Upper lobe of left lung (tissue), 6 donors: ENCODE results near the gene TFEC. TPM values are rescaled to one million over a fixed set of nuclear protein-coding genes. Genes with fewer than 3 reads are reported as not detected.
"Not testable (repeated sequence)": the region's sequence is repeated elsewhere in the genome, so short reads cannot be mapped to it uniquely, and the experiment has no call there.

Source experiments
- ATAC-seq, 2 donors: fragments of 200-7000 bp; cut with Tn5 transposase; one replicate each; pipeline ENCODE4 v1.9.1; 2022; ENCODE audit warnings: mild to moderate bottlenecking in 2 of 2, moderate library complexity in 2 of 2; ENCODE audit not compliant: low FRiP score in 2 of 2
- DNase-seq, 2 donors: peaks; one replicate each; pipeline ENCODE4 v3.0.0-alpha.2; 2019 to 2020
- H3K27ac ChIP-seq, 4 donors: fragments of 200-600 bp; sonication (generic); one replicate each; pipeline ENCODE4 v1.5.1; 2016 to 2019
- H3K27me3 ChIP-seq, 4 donors: fragments of 200-600 bp; sonication (generic); one replicate each; pipeline ENCODE4 v1.5.1; 2017 to 2019
- H3K36me3 ChIP-seq, 4 donors: fragments of 200-600 bp; sonication (generic); one replicate each; pipeline ENCODE4 v1.5.1; 2016 to 2019
- H3K4me1 ChIP-seq, 4 donors: fragments of 200-600 bp; sonication (generic); one replicate each; pipeline ENCODE4 v1.5.1; 2018 to 2019
- H3K4me3 ChIP-seq, 4 donors: fragments of 200-600 bp; sonication (generic); one replicate each; pipeline ENCODE4 v1.5.1; 2017 to 2019; ENCODE audit warnings: mild to moderate bottlenecking in 2 of 4, moderate library complexity in 1 of 4
- H3K9me3 ChIP-seq, 4 donors: fragments of 200-600 bp; sonication (generic); one replicate each; pipeline ENCODE4 v1.5.1; 2018 to 2019
- CTCF ChIP-seq, 6 experiments: fragments of 450-650 bp in 4 of 6; fragments of 200-600 bp in 2 of 6; sonication (generic) in 2 of 6; IDR thresholded peaks; one replicate each; pipeline ENCODE4 v1.5.1; 2016 to 2019; ENCODE audit warnings: antibody characterized with exemption in 6 of 6
- EP300 ChIP-seq, 4 donors: sonication (generic); formaldehyde crosslinking; IDR thresholded peaks; one replicate each; pipeline ENCODE4 v1.5.1; 2017; ENCODE audit warnings: antibody characterized with exemption in 4 of 4, control low read depth in 2 of 4
- POLR2A ChIP-seq, 4 donors: fragments of 450-650 bp; IDR thresholded peaks; one replicate each; pipeline ENCODE4 v1.5.1; 2016 to 2017; ENCODE audit warnings: antibody characterized with exemption in 4 of 4, mild to moderate bottlenecking in 2 of 4
- POLR2AphosphoS5 ChIP-seq, 2 donors: sonication (generic); formaldehyde crosslinking; IDR thresholded peaks; one replicate each; pipeline ENCODE4 v1.5.1; 2017; ENCODE audit warnings: antibody characterized with exemption in 2 of 2
- WGBS, 2 donors: methylation state at CpG; one replicate each; pipeline ENCODE4 v1.1.5; 2017 to 2018; 5-methylcytosine and 5-hydroxymethylcytosine counted together
- total RNA-seq, 6 donors: library from RNA; depleted of rRNA in 4 of 6; stranded (reverse); fragments of >200 nt in 4 of 6; gene quantifications; one replicate each; pipeline versions ENCODE4 v1.1.0 to v1.2.1, GENCODE V29; 2016 to 2021
- donor health status: DM: no; HTN: no; CAD: no; lungs with moderate emphysema.
- donor health status: DM: no; HTN: yes; CAD: no; lungs with severe emphysema.

TFEC gene
- total RNA-seq, 6 donors from 2014 or later, result 15.4 to 29.4 (median 21.6) TPM

- Histone ChIP-seq H3K27me3 (no peaks in the 10 kb centered on the region), H3K9me3 (no peaks in the 10 kb centered on the region), H3K4me1 (no peaks in the 10 kb centered on the region), H3K4me3 (no peak overlapping the region), H3K36me3 (no peaks in the 10 kb centered on the region), H3K27ac (no peak overlapping the region)
- DNase-seq (no peak), ATAC-seq (no peak)
- no peak for TF ChIP-seq EP300 (IDR thresholded peaks at IDR 0.05)
- no peak for TF ChIP-seq POLR2AphosphoS5 (IDR thresholded peaks at IDR 0.05)
- no peak for TF ChIP-seq POLR2A (IDR thresholded peaks at IDR 0.05)
- TF ChIP-seq CTCF (IDR thresholded peaks at IDR 0.05), result no peak
- 0 to 41% methylated on average over 1 of the region's 1 CpG for WGBS, 2 donors
Observed at GRCh38 chr7:116011584-116011983, 19.0 kb downstream of the TFEC start.

DNA sequence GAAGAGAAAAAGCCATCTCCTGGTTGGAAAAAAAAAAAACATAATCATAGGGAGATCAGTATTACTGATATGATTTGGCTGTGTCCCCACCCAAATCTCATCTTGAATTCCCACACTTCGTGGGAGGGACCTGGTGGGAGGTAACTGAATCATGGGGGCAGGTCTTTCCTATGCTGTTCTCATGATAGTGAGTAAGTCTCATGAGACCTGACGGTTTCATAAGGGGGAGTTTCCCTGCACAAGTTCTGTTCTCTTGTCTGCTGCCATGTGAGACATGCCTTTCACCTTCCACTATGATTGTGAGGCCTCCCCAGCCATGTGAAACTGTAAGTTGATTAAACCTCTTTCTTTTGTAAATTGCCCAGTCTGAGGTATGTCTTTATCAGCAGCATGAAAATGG is 25.8 kb downstream of the TFEC start:
- not testable (repeated sequence) for H3K4me3 ChIP-seq, H3K27me3 ChIP-seq, DNase-seq, H3K4me1 ChIP-seq, ATAC-seq, H3K27ac ChIP-seq, H3K36me3 ChIP-seq, H3K9me3 ChIP-seq
- WGBS, 2 donors, result 70 to 72% methylated on average over 2 of the region's 2 CpGs

GRCh38 chr7:115997221-115997620 is 33.3 kb downstream of the TFEC start:
- Histone ChIP-seq H3K4me3 (no peak overlapping the region), H3K27ac (no peak overlapping the region), H3K9me3 (peaks cover 0 to 4% (median 0%) of the 10 kb centered on the region in 4 donors), H3K36me3 (no peaks in the 10 kb centered on the region), H3K4me1 (no peaks in the 10 kb centered on the region), H3K27me3 (no peaks in the 10 kb centered on the region)
- WGBS, 2 donors, result 82 to 87% methylated on average over 4 of the region's 4 CpGs
- DNase-seq (no peak), ATAC-seq (no peak)
- no peak for TF ChIP-seq POLR2AphosphoS5 (IDR thresholded peaks at IDR 0.05)
- no peak for TF ChIP-seq CTCF (IDR thresholded peaks at IDR 0.05)
- TF ChIP-seq EP300 (IDR thresholded peaks at IDR 0.05), result no peak
- no peak for TF ChIP-seq POLR2A (IDR thresholded peaks at IDR 0.05)

GRCh38 chr7:115995701-115996100 is 34.9 kb downstream of the TFEC start:
- Histone ChIP-seq H3K36me3 (no peaks in the 10 kb centered on the region), H3K27me3 (no peaks in the 10 kb centered on the region), H3K27ac (no peak overlapping the region), H3K4me3 (no peak overlapping the region), H3K9me3 (peaks cover 0 to 4% (median 0%) of the 10 kb centered on the region in 4 donors), H3K4me1 (no peaks in the 10 kb centered on the region)
- WGBS, 2 donors, result 91 to 97% methylated on average over 5 to 6 of the region's 6 CpGs
- TF ChIP-seq CTCF (IDR thresholded peaks at IDR 0.05) (no peak), POLR2AphosphoS5 (IDR thresholded peaks at IDR 0.05) (no peak), EP300 (IDR thresholded peaks at IDR 0.05) (no peak), POLR2A (IDR thresholded peaks at IDR 0.05) (no peak)
- no peak for ATAC-seq
- DNase-seq, result no peak

DNA sequence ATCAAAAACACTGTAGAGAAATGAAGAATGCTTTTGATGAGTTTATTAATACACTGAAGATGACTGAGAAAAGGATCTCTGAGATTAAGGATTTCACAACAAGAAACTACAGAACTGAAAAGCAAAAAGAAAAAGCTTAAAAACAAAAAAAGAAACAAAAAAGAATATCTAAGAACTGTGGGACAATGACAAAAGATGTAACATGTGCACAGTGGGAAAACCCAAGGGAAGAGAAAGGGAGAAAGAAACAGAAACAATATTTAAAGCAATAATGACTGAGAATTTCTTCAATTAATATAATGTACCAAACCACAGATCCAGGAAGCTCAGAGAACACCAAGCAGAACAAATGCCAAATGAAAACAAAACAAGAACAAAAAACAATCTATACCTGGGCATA is 42.2 kb downstream of the TFEC start:
- ATAC-seq, result no peak
- H3K4me3 ChIP-seq, result no peak overlapping the region
- H3K36me3 ChIP-seq, result no peaks in the 10 kb centered on the region
- no peak overlapping the region for H3K27ac ChIP-seq
- no peaks in the 10 kb centered on the region for H3K27me3 ChIP-seq
- H3K4me1 ChIP-seq, result no peaks in the 10 kb centered on the region
- no peak for DNase-seq
- TF ChIP-seq POLR2A (IDR thresholded peaks at IDR 0.05), result no peak
- TF ChIP-seq CTCF (IDR thresholded peaks at IDR 0.05), result no peak
- no peaks in the 10 kb centered on the region for H3K9me3 ChIP-seq
